ENCODE measurements around the gene HOTAIR.

Gene HOTAIR

DNA sequence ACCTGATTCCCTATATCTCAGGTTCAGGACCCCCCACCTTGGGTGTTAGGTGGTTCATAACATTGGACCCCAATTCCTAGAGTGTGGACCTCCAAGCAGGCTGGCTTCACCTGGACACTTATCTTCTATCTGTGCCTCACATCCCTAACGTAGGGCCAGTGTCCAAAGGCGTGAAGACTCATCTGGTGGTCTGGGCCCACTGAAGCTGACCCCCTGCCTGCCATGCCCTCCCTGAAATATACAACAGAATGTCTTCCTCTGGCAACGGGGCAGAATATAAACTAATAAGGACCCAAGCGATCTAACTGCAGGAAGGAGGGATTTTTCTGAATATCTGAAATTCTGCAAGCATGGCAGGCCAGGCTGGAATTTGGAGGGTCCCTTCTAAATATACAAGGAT lies 30.5 kb downstream of the HOTAIR start:
- H3K27ac ChIP-seq, result no peak overlapping the region
- peaks cover 37% of the 10 kb centered on the region for H3K27me3 ChIP-seq (ENCODE audit: insufficient read depth, low read depth, severe bottlenecking)
- H3K9me3 ChIP-seq (ENCODE audit: severe bottlenecking), result no peaks in the 10 kb centered on the region
- TF ChIP-seq, protein P1, sequence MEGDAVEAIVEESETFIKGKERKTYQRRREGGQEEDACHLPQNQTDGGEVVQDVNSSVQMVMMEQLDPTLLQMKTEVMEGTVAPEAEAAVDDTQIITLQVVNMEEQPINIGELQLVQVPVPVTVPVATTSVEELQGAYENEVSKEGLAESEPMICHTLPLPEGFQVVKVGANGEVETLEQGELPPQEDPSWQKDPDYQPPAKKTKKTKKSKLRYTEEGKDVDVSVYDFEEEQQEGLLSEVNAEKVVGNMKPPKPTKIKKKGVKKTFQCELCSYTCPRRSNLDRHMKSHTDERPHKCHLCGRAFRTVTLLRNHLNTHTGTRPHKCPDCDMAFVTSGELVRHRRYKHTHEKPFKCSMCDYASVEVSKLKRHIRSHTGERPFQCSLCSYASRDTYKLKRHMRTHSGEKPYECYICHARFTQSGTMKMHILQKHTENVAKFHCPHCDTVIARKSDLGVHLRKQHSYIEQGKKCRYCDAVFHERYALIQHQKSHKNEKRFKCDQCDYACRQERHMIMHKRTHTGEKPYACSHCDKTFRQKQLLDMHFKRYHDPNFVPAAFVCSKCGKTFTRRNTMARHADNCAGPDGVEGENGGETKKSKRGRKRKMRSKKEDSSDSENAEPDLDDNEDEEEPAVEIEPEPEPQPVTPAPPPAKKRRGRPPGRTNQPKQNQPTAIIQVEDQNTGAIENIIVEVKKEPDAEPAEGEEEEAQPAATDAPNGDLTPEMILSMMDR (IDR thresholded peaks at IDR 0.05; ENCODE audit: low read depth, low read length), result no peak
- DNase-seq, result no peak
- no peak overlapping the region for H3K4me3 ChIP-seq (ENCODE audit: low read depth, low read length)
- H3K36me3 ChIP-seq, result no peaks in the 10 kb centered on the region

DNA sequence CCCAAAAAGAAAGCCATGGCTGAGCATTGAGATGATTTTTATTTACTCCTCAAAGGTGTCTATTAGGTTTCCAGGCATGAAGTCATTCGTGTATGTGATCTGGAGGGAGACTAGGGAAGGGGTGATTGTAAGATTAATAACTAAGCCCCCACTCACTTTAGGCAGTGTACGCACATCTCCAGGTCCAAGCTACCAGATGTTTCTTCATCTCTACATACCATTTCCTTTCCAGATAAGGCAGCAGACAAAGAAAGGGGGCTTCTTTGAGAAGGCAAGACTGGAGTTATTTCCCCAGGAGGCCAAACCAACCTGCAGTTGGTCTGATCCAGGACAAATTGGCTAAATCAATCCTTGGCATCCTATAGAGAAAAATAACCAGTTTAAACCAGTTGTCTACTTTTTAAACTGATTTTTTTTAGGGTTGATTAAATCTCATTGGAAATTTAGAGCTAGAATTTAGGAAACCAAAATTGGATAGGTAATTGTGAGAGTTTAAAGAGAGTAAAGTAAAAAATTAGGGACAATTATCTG lies 32.2 kb downstream of the HOTAIR start:
- no peak for DNase-seq
- H3K36me3 ChIP-seq, result no peaks in the 10 kb centered on the region
- no peaks in the 10 kb centered on the region for H3K9me3 ChIP-seq (ENCODE audit: severe bottlenecking)
- no peak overlapping the region for H3K27ac ChIP-seq
- no peak overlapping the region for H3K4me3 ChIP-seq (ENCODE audit: low read depth, low read length)
- peaks cover 50% of the 10 kb centered on the region for H3K27me3 ChIP-seq (ENCODE audit: insufficient read depth, low read depth, severe bottlenecking)
- TF ChIP-seq, protein P1 (IDR thresholded peaks at IDR 0.05; ENCODE audit: low read depth, low read length), result no peak

DNA sequence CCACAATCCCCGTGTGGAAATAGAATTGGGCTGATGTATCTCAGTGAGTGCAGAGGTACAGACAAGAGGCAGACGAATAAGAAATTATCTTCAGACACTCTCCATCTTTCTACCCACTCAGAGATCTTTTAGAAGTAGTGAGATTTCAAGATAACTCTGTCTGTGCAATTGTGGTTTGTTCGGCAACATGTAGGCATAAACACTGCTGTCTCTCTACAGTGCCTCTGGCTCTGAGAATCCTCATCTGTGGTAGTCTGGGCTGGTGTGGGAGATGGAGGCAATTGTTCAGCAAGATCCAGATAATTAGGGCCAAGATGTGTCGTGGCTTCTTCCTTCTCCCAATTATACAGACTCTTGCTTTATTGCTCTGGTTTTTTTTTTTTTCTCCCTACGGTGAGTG lies 33.0 kb downstream of the HOTAIR start:
- Histone ChIP-seq H3K36me3 (no peaks in the 10 kb centered on the region), H3K9me3 (ENCODE audit: severe bottlenecking) (no peaks in the 10 kb centered on the region), H3K27me3 (ENCODE audit: insufficient read depth, low read depth, severe bottlenecking) (peaks cover 57% of the 10 kb centered on the region), H3K4me3 (ENCODE audit: low read depth, low read length) (no peak overlapping the region), H3K27ac (no peak overlapping the region)
- TF ChIP-seq, protein P1 (IDR thresholded peaks at IDR 0.05; ENCODE audit: low read depth, low read length), result no peak
- DNase-seq, result no peak

DNA sequence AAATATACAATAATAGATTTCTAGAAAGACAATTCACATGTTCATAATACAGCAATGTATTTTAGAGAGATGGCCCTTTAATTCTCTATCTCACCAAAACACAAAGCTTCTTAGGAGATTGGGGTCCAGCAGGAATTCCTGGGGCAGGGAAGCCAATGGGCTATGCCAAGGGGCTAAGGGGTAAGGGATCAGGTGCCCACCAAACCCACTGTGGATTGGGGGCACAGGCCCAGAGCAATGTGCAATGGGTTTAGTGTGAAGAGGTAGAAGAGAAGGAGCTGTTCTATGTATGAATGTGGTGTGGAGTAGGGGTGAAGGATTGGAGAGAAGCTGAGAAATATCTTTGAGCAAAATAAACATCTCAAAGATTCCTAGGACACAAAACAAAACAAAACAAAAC lies 33.6 kb downstream of the HOTAIR start:
- no peak overlapping the region for H3K27ac ChIP-seq
- TF ChIP-seq, protein P1 (IDR thresholded peaks at IDR 0.05; ENCODE audit: low read depth, low read length), result no peak
- no peaks in the 10 kb centered on the region for H3K9me3 ChIP-seq (ENCODE audit: severe bottlenecking)
- H3K27me3 ChIP-seq (ENCODE audit: insufficient read depth, low read depth, severe bottlenecking), result peaks cover 61% of the 10 kb centered on the region
- H3K36me3 ChIP-seq, result no peaks in the 10 kb centered on the region
- no peak overlapping the region for H3K4me3 ChIP-seq (ENCODE audit: low read depth, low read length)
- DNase-seq, result no peak

DNA sequence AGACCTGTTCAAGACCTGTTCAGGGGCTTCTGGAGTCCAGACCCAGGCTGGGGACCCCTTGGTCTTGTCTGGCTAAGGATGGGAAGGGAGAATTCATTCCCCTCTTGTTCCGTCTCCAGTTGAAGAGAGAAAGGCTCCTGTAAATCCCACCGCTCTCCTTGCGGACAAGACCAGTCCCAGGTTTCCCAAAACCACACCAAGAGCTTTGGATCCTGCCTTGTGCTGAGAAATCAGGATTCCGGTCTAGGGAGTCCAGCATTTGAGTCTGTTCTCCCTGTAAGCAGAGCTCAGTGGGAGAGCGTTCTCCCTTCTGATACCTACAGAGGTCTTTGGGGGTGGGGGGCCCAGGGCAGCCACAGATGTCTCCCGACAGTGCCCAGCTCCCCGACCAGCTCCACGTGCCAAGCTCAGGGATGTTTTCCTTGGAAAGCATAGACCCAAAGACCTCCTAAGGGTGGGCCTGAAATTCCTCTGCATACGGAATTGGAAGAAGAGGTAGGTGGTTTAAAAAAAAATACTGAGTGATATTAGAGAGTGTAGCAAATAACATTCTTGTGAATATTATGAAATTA lies 34.2 kb downstream of the HOTAIR start:
- Histone ChIP-seq H3K27ac (no peak overlapping the region), H3K4me3 (ENCODE audit: low read depth, low read length) (no peak overlapping the region), H3K9me3 (ENCODE audit: severe bottlenecking) (no peaks in the 10 kb centered on the region), H3K36me3 (no peaks in the 10 kb centered on the region), H3K27me3 (ENCODE audit: insufficient read depth, low read depth, severe bottlenecking) (peaks cover 67% of the 10 kb centered on the region)
- DNase-seq, result no peak
- TF ChIP-seq, protein P1 (IDR thresholded peaks at IDR 0.05; ENCODE audit: low read depth, low read length), result no peak
